GM18951 (cell line): ENCODE data around the gene GPRIN3.
"Not testable (repeated sequence)": the region's sequence is repeated elsewhere in the genome, so short reads cannot be mapped to it uniquely, and the experiment has no call there.

Experiments
- POLR2A ChIP-seq: IDR thresholded peaks from 4 replicates; pipeline ENCODE4 v1.6.1; 2011; ENCODE audit warnings: mild to moderate bottlenecking; ENCODE audit not compliant: insufficient read length, insufficient read depth; ENCODE audit errors: extremely low read depth
- in situ Hi-C: fragments of 300-500 bp; cut with MboI; formaldehyde crosslinking; loops from one replicate; pipeline ENCODE4 v1.12.0; 2022; ENCODE audit warnings: low sequenced_read_pairs, mixed read lengths, inconsistent platforms; ENCODE audit not compliant: unreplicated experiment

The GPRIN3 gene

DNA sequence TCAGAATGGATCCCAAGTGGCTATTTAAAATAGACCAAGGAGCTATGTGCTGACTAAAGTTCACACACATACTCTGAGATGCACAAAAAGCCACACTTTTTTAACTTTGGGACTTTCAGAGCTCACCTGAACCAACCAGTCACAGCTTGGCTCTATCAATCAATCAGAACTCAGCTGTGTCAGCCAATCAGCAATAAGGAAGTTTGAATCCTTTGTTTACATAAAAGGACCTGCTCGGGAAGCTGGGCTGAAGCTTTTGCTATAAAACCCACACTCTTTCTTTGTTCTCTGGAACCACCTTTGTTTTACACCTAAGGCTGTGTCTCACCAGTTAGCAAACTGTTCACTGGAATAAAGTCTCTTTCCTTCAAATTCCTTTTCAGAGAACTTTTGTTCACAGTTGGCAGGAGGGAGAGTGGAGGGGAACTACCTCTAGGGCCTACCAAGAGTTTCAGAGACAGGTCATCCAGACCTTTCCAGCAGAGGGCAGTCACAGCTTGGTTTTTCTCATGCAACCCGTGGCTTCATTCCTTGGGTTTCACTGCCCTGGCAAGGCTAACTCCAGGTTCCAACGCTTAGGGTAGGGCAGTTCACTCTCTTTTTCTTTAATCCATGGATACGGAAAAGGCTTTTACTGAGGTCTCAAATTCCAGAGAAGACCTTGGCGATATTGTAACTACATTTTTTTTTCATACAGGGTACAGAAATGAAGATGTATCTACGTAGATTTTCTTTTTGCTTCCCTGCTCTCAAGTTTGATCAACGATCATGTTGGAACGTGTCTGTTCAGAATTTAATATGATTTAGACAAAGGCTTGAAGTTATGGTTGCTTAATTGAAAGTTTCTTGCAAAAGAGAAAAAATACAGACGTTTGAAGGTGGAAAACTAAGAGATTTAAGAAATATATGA is 80.7 kb downstream of the GPRIN3 start:
- in situ Hi-C loops, result loop anchor here (25.0 kb wide), 1 partner anchor 210 kb away; no protein-coding TSS in a partner anchor
- no peak for TF ChIP-seq POLR2A

DNA sequence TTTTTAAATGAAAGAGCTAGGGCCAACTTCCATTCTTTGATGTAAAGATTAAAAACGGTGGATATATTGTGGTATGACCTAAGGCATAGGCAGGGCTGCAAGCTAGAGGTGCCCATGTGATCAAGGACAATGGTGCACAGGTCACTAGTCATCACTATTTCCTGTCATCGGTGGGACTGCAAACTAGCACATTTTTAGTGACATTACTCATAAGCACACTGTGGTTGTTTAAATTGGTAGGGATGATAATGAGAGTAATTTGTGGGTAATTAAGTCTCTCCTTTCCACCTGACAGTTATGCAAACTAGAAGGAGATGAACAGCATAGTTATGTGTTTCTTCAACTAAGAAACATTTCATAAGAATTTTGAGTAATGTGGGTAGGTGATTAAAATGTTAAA is 85.4 kb downstream of the GPRIN3 start:
- in situ Hi-C loops, result no loop called here
- TF ChIP-seq POLR2A, result no peak

DNA sequence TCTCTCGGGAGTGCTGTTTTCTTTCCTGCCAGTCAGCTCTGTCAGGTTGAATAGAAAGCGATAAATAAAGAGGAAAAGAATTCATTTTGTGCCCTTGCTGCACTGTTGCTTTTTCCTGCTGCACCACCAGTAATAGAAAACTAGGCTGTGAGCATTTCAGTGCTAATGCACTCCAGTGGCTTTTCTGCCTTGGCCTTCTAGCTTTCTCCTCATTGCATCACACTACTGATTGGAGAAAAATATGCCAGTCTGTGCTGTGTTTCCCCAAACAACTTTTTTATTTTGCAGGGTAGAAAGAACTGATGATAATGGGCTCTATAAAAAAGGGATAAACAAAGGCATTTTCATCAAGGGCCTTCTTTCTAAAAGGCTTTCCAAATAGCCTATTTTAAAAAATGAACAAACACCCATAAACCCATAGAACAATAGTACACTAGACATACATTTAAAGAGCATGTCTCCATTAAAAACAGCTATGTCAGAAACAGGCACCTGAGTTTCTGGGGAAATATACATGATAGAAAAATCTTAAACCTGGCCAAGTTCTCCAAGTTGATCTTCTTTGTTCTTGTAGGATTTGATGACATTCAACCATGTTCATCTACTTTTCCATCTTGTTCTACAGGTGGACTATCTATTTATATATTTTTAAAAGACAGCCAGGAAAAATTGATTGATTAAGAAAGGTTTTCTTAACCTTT is 86.3 kb downstream of the GPRIN3 start:
- in situ Hi-C loops, result no loop called here
- TF ChIP-seq POLR2A, result no peak

DNA sequence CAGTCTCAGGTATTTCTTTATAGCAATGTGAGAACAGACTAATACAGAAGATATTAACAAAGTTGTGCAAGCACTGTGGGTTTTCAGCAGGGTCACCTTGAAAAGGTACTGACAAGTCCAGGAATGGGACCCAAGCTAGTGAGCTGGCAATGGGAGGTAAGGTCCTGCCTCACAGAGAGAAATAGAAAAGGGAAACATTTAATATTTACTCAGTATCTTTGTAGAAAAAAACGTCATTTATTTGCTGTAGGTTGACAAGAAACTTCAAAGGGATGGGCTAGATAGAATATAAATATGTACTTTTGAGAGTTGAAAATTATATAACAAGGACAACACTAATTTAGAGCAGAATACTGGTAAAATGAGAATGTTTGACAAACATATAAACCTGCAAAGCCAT is 89.0 kb downstream of the GPRIN3 start:
- in situ Hi-C loops, result no loop called here

DNA sequence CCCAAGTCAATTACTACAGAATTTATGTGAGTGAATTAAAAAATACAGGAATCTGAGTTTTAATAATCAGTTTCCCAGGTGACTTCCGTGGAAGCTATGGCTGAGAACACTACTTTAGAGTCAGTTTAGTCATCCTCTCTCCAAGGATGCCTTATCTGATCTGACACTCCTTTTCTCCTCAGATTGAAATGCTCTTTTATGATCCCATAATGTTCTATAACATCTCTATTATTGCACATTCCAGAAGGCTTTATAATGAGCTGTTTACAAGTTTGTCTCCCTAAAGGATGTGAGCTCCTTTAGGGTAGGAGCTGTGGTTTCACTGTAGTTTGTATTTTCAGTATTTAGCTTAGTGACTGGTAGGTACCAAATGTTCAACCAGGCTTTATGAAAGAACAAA is 90.0 kb downstream of the GPRIN3 start:
- no peak for TF ChIP-seq POLR2A
- in situ Hi-C loops, result no loop called here

More for the DNA sequence above, 89.0 kb downstream of the GPRIN3 start:
- no peak for TF ChIP-seq POLR2A

DNA sequence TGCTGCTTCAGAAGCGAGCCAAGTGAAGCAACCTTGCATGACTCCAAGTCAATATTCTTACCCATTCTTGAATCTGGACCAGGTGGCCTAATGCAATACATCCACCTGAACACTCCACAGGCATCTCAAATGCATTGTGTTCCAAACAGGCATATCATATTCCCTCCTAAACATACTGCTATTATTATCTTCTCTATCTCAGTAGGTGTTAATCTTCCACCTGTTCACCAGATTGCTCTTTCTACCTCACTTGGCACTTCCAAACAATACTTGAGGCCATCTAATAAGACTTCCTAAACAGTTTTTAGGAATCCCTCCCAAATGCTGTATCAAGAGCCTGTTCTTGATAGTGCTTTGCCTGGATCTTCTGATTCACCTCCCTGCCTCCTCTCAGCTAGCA is 90.7 kb downstream of the GPRIN3 start:
- in situ Hi-C loops, result no loop called here

DNA sequence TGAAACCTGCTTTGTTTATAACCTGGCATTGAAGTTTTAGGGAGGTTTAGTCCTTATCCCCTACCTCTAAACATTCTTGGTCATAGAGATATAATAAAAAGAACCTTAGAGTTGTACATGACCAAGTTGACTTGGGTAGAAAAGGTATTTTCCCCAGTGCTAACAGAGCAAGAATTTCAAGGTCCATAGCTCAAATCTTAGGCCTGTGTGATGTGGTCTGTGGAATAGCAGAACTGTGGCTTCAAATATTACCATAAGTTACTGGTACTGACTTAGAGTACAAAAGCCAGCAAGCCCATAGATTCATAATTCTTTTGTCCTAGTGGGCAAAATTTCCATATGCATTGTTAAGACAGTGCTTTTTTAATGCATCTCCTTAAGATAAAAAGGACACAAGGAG is 91.2 kb downstream of the GPRIN3 start:
- in situ Hi-C loops, result no loop called here
- no peak for TF ChIP-seq POLR2A

More for the DNA sequence above, 90.7 kb downstream of the GPRIN3 start:
- no peak for TF ChIP-seq POLR2A

DNA sequence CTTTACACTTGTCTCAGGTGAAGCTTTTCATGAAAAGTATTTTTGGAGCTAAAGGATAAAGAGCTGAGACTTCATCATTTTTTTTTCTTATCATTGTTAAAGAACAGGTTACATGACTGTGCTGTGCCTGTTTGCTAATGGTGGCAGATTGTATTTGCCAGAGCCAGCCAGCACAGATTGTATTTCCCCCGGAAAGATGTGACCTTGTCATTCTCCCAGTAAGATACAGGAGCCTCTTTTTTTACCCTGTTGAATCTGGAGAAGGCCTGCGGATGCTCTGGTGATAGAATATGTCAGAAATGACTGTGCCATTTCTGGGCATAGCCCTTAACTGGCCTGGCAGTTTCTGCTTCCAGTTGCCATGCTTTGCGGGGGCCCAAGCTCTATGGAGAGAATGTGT is 91.9 kb downstream of the GPRIN3 start:
- TF ChIP-seq POLR2A, result no peak

DNA sequence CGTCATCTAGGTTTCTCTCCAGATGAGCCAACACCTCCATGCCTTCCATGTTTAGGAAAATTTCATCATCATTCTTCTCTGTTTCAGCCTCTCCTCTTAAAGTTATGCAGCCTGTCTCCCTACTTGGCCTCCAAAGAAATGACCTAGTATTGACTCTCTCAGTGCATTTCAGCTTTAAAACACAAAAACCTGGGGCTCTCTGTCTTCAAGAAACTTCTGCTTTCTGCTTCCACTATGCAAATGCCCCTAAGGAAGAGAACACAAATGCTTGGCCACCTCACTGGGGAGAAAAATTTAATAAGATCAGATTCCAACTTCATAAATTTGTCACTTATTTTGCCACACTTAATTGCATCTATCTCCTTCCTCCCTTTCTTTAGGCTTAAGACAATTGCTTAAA is 93.3 kb downstream of the GPRIN3 start:
- TF ChIP-seq POLR2A, result no peak
- in situ Hi-C loops, result no loop called here

More for the DNA sequence above, 91.9 kb downstream of the GPRIN3 start:
- in situ Hi-C loops, result no loop called here

DNA sequence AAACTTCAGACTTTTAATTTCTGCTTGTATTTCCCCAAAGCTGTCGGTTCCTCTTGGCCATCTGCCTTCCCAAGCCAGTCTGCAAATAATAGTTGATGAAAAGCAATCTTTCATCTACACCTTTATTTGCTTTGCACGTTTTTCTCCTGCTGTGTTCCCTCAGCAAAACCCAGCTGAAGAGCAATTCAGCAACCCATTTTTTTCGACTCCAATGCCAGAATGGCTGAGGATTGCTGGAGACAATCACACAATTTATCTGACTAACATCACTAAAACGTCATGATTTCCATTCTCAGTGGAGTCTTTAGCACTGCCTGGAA is 94.3 kb downstream of the GPRIN3 start:
- TF ChIP-seq POLR2A, result no peak
- in situ Hi-C loops, result no loop called here

DNA sequence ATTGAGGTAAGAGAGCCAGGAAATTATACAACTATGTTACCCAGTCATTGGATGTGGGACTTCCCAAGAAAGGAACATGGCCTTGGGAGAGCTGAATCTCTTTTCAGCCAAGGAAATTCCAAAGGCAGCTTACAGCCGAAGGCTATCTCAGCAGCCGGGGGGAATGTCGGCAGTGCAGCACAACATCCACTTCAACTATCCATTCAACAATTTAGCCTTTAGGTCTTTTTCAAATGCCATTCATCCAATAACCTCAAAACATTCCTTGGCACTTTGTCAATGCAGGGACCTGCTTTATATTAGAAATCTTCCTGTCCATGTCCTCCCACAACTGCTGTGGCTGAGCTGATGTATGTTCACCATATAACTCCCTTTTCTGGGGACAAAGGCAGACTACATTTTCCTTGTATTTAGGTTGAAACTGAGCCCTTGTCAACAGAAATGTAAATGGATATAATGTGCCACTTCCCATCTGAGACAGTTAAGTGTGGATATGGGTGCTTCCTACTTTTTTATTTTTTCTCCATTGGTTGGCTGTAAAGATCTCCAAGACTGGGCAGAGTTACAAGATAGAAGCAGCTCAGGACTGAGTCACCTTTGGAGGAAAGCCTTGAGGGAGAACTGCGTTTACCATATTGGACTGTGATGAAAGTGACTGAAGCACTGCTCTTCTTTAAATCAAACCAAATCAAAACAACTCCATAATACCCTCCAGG is 94.8 kb downstream of the GPRIN3 start:
- in situ Hi-C loops, result no loop called here
- TF ChIP-seq POLR2A, result no peak

DNA sequence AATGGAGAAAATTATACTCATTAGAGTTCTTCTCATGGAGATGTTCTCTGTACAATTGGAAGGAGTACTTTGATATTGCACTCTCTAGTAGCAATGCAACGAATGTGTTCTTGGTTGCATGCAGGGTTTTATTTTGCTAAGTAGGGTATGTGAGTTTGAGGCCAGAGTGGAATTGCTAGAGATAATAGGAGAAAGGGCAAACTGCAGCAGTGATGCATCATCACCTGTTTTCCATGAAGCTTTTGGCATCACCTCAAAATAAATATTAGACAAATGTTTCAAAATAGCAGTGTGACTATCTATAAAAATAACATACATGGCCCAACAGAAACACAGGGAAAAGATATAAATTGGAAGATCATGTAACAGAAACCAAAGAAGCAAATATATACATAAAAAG is 103.0 kb downstream of the GPRIN3 start:
- in situ Hi-C loops, result no loop called here
- no peak for TF ChIP-seq POLR2A

DNA sequence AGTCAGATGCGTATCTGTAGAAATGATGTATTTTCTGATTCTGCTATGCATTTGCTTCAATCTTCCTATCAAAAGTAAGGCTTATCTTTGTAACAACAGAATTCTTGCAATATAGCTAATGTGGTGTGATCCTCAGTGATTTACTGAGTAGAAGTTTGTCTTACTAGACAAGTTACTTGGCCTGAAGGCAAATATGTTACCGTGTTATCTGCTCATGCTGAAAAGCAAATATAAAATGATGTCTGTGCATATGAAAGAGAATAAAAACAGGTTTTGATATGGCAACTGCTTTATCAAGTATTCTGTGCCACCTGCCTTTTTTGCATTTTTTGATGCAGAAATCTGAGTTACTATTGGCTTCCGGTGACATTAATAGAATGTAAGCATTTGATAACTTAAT is 103.7 kb downstream of the GPRIN3 start:
- TF ChIP-seq POLR2A, result no peak
- in situ Hi-C loops, result no loop called here

DNA sequence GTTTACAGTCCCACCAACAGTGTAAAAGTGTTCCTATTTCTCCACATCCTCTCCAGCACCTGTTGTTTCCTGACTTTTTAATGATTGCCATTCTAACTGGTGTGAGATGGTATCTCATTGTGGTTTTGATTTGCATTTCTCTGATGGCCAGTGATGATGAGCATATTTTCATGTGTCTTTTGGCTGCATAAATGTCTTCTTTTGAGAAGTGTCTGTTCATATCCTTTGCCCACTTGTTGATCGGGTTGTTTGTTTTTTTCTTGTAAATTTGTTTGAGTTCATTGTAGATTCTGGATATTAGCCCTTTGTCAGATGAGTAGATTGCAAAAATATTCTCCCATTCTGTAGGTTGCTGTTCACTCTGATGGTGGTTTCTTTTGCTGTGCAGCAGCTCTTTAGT is 108.2 kb downstream of the GPRIN3 start:
- in situ Hi-C loops, result not testable (repeated sequence)
